ENCODE data around the gene CYSTM1.
A peak's percentile ranks its signal among the peaks of the same experiment; 100 is the strongest.

CYSTM1 gene, protein sequence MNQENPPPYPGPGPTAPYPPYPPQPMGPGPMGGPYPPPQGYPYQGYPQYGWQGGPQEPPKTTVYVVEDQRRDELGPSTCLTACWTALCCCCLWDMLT

DNA sequence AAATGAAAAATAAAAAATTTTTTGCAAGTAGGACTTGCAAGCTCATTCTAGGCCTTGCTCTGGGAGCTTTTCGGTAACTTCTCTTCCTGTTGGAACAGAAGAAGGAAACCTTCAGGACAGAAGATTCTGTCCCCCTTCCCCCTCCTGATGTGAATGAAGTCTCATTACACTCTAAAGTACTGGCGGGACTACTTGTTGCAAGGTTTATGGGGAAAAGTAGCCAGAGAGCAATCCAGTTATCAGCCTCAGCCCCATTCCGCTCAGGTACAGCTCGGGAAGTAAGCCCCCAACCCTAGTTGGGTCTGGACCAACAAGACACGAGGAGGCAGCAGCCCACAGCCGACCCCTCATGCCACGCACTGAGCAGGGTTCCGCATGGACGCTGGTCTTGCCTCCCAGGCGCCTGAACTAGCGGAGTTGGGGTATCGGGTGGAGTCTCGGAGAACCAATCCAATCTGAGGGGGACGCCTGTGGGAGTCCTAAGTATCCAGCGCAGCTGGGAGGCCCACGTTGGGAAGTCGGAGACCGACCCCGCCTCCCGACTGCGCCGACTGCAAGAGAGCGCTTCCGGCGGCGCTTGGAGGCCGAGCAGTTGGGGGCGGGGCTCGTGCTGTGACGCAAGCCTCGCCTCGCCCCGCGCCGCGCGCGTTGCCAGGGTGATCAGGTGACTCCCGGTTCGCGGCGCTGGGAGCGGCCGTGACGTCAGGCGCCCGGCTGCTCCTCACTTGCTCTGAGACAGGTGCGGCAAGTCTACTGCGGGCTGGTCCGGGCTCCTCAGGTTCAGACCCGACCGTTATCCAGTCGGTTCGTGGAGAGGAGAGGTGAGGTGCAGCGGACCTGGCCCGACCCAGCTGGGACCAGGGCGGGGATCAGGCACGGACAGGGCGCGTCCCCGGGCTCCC is at the start of gene CYSTM1:
TSS of gene CYSTM1 (plus strand) at position 724 of the 902 bp plus-strand sequence. CDS start 19,278 bp downstream, outside the sequence.
- DNase-seq: peak; percentile 94

DNA sequence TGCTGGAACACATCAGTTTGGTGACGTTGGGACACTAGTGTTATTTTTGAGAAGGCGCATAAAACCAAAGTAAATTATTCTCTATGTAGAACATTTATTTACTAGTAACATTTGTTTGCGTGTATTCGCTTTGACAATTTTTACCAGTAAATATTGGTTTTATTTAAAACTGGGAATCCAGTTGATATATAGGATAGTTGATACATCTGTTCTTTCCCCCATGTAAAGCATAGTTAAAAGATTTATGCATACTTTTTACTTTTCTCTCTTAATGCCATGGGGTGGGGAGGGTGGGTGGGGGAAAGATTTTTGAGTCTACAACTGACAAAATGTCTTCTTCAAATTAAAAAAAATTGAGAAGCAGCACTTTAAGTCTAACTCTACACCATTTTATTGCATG is 49.4 kb upstream of the CYSTM1 start, which contains the start of gene IGIP:
TSS of gene IGIP (plus strand) at position 301 of the 400 bp plus-strand sequence. CDS start 2,540 bp downstream, outside the sequence.
- DNase-seq: no peak

DNA sequence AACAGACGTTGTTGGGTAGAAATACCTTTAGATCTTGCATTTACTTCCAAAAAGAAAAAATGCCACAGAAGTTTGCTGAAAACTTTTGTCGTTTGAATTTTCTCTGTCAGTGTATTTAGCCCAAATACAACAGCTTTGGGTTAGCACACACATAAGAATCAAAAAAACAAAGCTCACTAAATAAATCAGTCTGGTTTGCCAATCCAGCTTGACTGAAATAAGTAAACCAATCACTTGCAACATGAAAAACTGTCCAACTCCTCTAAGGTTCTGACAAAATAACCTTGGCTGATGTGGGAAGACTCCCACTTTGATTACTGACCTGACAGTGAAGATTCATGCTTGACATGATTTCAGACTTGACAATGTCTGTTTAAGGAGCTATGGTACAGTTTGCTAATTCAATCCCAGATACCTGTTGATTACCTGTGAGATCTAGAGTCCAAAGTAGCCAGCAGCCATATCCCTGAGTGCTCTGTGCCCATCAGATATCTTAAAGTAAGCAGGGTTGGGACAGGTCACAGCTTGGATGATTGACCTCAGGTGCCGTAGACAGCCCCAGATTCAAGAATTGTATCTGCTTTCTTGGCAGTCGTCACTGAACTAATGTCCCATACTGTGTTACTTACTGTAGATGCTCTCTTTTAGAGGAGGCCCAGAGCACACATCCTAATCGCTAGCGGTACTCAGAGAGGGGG is 48.5 kb upstream of the CYSTM1 start:
- no peak for DNase-seq

DNA sequence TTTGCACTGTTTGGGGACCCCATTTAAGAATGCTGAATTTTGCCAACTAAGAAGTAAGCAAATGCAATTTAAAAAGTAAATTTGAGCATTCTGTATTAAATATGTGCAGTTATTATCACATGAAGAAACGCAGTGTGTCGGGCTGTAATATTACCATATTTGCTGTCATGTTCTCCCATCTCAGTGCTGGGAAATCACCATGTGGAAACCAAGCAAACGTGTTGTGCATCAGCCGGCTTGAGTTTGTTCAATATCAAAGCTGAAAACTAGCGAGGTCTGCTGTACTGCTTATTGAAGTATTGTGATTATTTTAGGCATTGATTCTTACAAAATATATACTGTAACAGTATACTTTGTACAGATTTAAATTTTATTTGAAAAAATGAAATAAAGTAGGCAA is 46.6 kb upstream of the CYSTM1 start:
- no peak for DNase-seq

DNA sequence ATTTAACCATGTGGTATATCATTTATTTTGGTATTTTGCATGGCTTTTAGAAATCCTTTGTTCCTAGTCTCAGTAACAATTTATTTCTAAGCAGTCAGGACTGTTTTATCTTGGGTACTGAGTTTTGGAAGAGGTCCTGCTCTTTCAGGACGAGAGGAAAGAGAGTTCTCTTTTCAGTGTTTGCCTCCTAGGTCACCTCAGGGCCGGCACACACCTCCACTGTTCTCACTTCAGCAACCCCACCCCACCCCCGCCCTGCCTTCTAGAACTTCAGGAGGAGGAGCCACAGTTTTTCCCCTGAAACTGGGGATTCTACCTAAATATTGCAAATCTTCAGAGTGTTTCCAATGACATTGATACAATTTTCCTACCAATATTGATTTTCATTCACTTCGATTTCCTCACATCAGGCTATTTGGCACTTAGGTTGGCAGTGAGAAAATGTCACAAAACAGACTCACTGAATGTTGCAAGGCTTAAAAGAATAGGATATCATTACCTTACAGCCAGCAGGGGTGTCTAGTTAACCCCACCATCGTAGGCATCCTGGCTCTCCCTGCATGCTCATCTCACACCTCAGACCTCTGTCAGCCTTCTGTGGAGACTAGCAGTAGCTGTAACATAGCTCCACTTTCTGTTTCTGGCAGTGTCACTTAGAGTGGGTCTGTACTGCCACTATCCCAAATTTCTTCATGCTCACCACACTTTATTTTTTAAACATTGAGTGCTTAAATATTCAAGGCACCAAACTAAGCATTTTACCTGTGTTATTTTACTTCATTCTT is 43.8 kb upstream of the CYSTM1 start:
- DNase-seq: no peak

DNA sequence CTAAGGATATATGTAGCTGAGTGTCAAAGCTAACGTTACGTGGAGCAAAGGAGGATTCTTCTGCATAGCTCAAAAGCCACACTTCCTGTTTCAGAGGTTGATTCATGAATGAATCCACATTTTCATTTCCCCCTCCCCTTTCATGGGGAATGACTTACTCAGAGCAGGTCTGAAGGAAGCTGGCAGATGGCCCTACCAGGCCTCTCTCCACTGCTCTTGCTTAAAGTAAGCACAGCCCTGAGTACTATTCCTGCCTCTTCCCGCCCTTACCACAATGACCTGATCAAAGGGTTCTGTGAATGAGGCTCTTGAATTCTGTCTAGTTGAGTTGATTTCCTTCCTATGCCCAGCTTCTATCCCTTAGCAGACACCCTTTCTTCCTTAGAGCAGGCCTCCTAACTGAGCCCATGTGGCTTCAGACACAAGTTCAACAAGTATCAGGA is 43.0 kb upstream of the CYSTM1 start:
- DNase-seq: peak; percentile 89

DNA sequence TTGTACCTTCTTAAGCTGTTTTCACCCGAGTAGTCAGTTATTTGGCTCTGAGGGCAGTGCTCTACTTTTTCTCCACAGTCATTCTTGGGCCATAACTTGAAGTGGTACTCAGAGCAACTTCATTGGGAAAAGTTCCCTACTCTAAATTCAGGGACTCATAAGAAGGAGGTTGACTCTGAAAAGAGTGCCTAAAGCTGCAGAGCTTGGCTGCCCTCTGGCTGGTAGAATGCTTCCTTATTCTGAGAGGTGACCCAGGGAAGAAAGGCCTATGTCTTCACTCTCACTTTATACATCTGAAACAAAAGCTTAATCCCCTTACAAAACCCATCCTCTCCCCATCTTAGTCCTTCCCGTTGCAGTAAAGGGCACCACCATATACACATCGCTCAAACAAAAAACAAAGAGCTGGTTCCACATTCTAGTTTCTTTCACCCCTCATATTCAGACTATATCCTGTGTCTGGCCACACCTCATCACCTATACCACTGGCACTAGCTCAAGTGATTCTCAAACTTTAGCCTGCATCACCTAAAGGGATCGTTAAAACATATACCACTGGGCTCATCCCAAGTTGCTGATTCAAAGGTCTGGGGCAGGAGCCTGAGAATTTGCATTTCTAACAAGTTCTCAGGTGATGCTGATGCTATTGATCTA is 41.3 kb upstream of the CYSTM1 start:
- DNase-seq: no peak

DNA sequence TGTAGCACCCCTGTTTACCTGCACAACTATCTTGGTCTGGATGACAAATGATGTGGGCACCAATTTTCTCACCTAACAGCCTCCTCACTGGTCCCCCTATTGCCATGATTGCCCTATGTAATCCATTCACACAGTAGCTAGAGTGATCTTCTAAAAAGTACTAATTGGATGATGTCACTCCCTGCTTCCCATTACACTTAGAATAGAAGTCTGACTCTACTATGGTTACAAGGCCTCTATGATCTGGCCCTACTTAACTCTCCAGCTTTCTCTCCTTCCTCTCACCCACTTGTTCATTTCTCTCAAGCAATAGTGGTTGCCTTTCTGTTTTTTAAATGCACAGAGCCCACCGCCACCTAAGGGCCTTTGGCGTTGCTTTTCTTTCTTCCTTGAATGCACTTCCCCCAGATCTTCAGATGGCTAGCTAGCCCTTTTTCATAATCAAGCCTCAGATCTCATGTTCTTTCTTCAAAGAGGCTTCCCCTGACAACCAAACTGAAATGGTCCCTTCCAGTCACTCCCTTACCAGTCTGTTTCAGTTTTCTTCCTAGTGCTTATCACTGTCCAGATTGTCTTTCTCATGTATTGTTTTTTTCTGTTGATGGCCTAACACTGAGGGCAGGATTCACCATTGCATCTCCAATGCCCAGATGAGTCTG is 40.6 kb upstream of the CYSTM1 start:
- DNase-seq: no peak

DNA sequence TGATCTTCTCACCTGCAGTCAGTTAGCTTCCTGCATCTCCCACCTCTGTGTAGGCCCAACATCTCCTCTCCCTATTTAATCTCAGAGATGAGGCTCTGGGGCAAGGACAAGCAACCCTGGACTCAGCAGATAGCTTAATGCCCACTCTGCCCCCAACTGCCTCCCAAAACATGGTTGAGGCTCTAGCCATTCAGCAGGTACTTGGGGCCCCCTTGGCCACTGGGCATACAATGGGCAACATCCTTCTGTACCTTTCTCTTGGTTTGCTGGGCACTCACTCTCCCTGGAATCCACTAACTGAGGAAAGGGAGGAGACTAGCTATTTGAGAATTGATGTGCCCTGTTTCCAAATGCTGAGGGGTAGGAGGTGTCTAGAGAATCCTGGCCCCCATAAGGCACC is 39.9 kb upstream of the CYSTM1 start:
- no peak for DNase-seq

DNA sequence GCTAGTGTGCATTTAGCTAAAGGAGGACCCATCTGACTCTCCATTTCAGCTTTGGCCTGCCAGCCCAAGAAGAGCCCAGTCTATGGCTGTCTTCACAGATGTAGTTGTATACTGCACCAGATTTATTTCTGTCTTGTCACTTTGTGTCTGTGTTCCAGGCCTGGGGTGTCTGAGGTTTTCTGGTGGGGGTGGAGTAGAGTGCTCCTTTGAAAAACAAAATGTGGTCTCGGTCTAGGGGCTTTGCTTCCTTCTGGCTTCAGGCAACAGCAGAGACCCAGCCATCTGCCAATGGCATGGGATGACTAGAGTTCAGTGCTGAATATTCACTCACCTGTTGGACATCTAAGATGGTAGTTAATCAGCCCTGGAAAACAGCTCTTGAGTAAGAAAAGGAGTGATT is 38.4 kb upstream of the CYSTM1 start:
- no peak for DNase-seq

DNA sequence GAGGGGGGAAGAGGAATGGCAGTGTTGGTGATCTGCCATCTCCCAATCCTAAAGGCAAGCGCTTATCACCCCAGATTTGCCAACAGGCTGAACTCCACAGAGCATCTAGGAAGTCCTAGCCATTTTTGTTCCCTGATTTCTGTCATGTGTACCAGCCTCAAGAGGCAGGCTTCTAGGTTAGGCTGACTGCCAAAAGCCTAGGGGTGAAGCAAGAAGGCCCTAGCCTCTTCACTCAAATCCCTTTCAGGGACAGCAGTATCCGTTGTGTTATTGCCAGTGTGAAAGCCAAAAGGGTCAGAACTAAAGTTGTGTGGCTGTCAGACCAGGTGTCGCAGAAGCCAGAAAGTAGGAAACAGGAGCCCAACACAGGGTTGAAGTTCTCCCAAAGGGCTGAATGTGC is 34.6 kb upstream of the CYSTM1 start:
- DNase-seq: no peak

DNA sequence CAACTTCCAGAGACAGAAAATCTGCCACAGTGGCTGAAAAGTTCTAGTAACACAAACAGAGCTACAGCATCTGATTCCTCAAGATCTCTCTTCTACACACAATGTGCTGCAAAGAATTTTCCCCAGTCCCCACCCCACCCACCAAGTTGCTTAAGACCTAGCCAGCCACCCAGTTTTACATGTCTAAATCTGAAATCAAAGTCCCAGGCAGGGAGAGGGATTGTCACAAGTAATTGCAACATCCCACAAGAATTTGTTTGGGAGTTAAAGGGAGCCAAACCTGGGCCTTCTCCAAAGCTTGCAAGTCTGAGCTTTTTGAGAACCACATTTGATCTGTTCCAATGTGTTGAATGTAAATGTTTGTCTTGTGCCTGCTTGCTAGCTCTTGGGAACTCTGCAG is 33.7 kb upstream of the CYSTM1 start:
- no peak for DNase-seq

DNA sequence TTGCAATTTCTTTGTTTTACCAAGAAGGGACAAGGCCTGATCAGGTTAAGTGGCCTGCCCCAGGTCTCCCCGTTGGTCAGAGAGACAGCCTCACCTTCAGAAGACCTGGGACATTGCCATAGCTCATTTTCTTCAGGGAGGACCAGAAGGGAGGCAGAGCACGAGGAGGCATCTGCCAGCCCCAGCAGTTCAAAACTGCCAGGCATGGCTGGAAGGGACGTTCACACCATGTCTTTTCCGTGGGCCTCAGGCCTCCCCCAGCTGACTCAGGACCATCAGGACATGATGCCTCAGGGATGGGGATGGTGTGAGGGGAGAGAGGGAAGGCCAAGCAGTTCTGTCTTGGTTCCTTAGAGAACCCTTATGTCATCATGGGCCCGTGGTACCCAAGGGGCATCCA is 32.7 kb upstream of the CYSTM1 start:
- no peak for DNase-seq

DNA sequence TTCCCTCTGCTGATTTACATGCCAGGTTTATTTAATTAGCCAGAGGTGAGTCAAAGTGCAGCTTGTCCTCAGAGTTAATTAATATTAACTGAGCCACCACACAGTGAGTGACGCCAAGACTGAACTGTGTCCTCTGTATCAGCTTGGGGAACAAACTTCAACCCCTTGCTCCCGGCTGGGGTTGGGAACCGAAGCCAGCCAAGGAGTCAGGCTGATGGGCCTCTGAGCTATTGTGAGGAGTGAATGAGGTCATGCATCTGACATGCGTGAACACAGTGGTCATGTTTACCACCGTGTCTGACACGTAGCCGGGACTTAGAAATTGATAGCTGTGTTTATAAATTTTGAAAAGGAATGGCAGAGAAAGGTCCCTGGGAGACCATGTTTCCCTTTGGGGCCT is 32.1 kb upstream of the CYSTM1 start:
- no peak for DNase-seq

DNA sequence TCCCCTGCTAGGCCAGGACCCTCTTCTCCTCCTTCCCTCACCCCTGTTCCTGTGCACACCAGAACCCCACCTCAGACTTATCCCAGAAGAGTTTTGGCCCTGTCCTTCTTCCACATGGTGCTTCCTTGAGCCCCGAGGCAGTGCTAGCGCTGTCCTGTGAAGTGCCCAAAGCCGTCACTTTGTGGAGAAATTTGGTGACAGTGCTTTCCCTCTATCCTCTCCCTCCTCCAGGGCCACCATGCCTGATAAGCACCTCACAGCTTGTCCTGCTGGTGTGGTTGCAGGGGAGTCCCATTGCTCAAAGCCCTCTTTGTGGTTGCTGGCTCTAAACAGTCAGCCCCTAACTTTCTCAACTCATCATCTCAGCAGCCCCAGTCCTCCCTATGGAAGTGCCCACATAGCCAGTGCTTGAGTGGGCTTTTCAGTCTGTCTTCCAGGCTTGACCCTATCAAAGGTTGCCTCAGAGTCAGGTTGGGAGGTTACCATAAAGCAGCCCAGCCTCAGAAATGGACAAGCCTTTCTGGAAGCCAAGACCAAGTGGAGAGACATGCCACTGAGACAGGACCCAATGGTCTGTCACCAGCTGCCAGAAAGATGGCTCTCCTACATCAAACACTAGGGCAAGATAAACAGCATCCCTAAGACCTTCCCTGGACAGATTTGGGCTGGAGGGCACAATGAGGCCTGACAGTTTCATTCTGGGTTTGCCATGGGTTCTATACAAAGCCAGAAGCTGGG is 31.3 kb upstream of the CYSTM1 start:
- DNase-seq: no peak

DNA sequence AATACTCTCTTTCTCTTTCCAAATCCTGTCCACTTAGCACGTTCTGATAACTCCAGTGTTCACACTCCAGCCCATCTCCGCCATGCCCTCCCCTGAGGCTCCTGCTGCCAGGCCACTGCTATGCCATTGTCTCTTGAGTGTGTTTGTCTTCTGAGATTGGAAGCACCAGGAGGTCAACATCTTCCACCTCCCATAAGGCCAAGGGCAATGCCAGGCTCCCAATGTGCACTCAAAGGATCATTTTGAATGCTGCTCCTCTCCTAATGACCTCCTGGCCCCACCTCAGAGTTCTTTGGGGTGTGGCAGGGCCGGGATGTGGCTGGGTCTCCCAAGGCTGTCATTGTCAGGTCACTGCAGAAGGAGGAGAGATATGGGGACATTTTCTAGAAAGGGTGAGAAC is 29.7 kb upstream of the CYSTM1 start:
- no peak for DNase-seq

DNA sequence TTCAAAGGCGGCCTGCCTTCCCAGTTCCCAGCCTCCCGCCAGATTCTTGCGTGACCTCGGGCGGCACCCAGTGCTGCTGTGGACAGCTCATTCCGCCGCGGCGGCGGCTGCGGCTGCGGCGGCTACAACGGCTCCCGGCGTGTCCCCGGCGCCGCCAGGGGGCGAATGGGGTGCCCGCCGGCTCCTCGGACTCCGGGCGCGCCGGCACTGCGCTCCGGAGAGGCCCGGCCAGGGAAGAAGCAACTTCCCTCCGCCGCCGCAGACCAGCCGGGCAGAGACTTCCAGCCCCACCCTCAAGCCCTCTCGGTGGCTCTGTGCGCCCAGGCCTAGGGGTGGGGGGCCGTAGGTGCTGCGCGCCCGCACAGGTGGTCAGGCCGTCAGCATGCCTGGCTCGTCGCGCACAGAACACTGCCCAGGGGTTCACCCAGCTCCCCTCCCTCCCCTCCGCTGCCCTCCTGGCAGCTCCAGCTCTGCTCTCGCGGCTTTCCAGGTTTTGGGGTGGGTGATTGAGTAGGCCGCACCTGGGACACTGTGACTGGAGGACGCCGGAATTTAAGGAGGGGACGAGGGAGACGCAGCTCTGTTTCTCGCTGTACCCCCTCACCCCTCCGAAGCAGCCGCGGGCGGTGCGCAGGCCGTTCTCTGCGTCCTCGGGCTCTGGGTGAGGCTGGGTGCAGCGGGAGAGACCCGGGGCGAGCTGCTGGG is 29.0 kb upstream of the CYSTM1 start:
- DNase-seq: no peak

DNA sequence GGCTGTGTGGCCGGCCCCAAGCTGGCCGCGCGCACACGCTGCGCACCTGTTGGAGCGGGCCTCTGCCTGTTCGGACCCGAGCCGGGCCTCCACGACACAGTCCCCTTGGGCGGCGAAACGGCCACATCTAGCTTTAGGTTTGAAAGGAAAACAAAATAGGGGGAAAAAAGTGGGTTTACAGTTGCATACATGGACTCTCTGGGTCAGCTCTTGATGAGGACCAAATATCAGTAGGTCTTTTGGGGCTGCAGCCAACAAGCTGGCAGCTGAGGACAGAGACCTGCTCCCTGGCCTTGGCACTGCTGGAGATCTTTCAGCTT is 28.5 kb upstream of the CYSTM1 start:
- DNase-seq: no peak

DNA sequence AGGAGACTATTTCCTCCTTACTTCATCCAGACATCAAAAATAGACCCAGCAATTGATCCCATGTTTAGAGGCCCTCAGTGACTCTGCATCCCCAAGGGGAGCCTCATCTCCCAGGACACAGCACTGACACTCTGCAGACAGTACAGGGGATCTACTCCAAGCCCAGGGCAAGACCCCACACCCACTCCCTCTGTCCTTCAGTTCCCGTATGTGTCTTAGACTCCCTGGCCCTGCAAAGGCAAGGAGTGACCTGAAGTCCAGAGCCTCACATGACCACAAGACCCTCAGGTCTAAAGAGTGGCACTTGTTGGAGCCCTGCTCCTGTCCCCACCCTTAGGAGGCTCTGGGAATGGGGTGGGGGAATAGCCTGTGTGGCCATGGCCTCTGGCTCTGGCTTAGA is 27.5 kb upstream of the CYSTM1 start:
- no peak for DNase-seq

DNA sequence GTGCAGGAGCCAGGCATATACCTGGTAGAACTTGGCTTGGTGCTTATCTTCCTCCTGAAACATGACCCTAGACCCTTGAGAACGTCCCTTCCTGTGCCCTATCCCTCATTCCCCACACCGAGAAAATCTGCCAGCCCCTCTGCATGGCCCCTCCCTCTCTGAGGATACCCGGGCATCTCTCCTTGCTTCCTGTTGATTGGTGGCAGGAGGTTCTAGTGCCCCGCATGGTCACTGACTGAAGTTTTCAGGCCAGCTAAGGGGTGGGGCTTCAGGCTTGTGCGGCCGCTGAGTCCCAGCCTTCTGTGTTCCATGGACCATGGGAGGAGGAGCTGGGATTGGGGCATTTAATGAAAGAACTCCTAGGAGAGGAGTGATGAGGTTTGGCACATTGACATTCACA is 26.5 kb upstream of the CYSTM1 start:
- DNase-seq: no peak

DNA sequence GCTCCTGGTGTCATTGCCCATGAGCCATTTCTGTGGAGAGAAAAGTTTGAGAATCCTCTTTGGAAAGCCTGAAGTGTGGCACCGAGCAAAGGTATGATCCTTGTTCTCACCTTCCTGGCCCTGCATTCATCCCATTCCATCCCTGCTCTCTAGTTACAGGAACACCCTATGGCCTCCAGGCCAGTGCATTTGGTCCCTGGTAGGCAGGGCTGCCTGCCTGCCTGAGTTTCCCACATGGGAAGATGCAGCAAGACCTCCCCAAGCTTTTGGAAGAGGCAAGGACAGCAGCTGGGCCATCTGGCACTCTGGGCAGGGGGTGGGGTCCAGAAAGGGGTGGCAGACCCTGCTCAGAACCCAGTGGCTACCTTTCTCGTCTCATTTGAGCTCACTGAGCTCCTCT is 24.8 kb upstream of the CYSTM1 start:
- no peak for DNase-seq

Measured in NCI-H226 (cell line).